Measurements from ENCODE around the gene P2RX6.
A peak's percentile ranks its signal among the peaks of the same experiment; 100 is the strongest.
"Not testable (repeated sequence)": the region's sequence is repeated elsewhere in the genome, so short reads cannot be mapped to it uniquely, and the experiment has no call there.

Gene P2RX6

GRCh38 chr22:20994128-20994901 lies 20.6 kb upstream of the P2RX6 start:
- DNase-seq (ENCODE audit: low read depth, low spot score) = no peak

DNA sequence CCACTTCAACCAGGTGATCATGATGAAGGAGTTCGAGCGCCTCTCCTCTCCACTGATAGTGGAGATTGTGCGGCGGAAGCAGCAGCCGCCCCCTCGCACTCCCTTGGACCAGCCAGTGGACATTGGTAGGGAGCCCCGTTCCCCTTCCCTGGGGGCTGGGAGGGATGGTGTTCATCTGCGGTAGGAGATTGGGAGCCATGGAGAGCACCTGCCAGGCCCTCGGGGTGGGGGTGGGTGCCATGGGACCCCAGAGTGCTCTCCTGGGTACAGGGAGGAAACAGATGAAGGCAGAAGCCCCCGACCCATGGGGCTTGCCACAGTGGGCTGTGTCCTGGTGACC lies 20.1 kb upstream of the P2RX6 start:
- no peak for DNase-seq (ENCODE audit: low read depth, low spot score)

DNA sequence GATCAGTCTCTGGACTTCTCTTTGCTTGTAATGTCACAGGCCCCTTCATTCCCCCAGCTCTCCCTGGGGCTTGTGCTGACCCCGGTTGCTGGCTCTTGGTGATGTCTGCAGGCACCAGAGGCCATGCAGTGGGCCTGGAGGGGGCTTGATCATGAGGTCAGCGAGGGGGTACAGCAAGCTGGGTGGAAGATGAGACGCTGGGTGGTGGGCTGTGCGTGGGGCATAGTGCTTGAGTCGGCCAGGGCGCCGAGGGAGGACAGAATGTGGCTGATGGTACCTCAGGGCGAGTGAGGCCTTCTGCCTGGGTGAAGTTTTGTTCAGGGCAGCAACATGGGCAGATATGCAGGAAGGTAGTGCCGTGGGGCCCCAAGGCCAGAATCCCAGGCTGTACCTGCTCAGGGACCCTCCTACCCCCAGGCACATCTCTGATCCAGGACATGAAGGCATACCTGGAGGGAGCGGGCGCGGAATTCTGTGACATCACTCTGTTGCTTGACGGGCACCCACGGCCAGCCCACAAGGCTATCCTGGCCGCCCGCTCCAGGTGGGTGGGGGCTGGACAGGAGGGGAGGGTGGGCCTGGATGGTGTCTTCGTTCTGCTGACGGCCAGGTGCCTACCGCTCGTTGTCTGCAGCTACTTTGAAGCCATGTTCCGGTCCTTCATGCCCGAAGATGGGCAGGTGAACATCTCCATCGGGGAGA lies 19.5 kb upstream of the P2RX6 start:
- no peak for DNase-seq (ENCODE audit: low read depth, low spot score)

DNA sequence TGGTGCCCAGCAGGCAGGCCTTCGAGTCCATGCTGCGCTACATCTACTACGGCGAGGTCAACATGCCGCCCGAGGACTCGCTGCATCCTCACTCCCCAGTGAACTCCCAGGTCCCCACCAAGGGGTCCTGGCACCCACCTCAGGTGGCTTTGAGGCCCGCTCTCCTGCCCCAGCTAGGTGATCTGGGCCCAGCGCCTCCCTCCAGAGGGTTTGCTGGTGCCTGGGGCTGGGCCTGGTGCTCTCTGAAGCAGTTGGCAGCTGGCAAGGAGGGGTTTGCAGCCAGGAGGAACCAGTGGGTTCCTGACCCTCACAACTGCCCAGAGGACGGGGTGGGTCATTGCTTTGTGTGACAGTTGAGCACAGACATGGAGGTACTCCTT lies 18.9 kb upstream of the P2RX6 start:
- no peak for DNase-seq (ENCODE audit: low read depth, low spot score)

- DNase-seq (ENCODE audit: low read depth, low spot score) = no peak
Observed at GRCh38 chr22:20996598-20997535, 18.1 kb upstream of the P2RX6 start.

GRCh38 chr22:20997536-20998257 lies 17.3 kb upstream of the P2RX6 start:
- DNase-seq (ENCODE audit: low read depth, low spot score) = no peak

- no peak for DNase-seq (ENCODE audit: low read depth, low spot score)
Observed at GRCh38 chr22:20998411-20999336, 16.3 kb upstream of the P2RX6 start.

GRCh38 chr22:20999350-21000206 lies 15.4 kb upstream of the P2RX6 start:
- DNase-seq (ENCODE audit: low read depth, low spot score) = no peak

GRCh38 chr22:21000207-21000986 lies 14.6 kb upstream of the P2RX6 start:
- DNase-seq (ENCODE audit: low read depth, low spot score) = no peak

GRCh38 chr22:21000987-21001600 lies 13.9 kb upstream of the P2RX6 start:
- DNase-seq (ENCODE audit: low read depth, low spot score) = no peak

DNA sequence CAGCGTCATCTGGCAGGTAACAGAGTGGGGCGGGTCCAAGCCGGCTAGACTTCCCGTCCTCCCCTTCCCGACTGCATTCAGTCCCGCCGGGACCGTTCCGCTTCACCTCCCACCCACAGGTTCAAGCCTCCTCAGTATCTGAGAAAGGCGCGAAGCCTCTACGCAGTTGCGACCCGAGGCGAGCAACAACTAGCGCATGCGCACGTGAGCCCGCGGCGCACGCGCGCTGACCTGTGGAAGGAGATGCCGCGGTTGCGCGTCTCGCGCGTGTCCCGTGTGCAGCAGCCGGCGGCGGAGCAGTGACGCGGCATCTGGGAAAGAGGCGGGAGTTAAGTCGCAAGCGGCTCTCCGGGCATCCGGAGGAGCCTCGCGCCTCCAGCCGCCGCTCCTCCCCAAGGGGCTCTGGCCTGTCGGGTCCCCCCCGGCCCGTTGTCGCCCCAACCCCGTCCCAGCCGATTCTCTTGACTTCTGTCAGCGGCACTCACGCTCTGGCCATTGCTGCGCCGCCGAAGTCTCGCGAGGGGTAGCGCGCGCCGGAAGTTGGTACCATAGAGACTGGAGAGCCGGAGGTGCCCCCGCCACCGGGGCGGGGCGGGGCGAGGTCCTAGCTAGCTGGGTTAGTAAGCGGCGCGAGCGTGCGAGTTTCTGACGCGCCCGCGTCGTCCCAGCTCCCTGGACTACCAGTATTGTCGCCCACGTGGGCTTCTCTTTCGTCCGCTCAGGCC lies 13.2 kb upstream of the P2RX6 start, which contains the start of gene THAP7:
THAP7 (minus strand) TSS at position 518 of the 725 bp plus-strand sequence; CDS start at position 311, 207 bp downstream.
- DNase-seq (ENCODE audit: low read depth, low spot score) = peak; percentile 92

DNA sequence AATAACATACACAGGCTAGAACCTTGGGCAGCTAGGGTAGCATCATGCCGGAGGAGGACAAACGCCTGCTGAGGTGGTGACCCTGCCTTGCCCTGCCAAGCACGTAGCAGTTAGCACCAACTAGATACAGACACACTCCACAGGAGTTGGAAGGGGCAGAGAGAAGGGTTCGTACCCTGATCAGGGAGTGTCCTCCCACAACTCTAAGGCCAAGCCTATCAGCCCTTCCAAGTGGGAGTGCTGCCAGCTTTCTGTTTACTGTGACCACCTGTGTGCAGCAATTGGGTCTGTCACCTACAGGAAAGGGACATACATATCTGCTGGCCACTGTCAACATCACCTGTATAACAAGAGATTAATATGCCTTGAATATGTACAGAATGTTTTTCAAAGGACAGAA lies 11.2 kb upstream of the P2RX6 start:
- no peak for DNase-seq (ENCODE audit: low read depth, low spot score)

- DNase-seq (ENCODE audit: low read depth, low spot score) = not testable (repeated sequence)
Observed at GRCh38 chr22:21009208-21009607, 5.8 kb upstream of the P2RX6 start.

DNA sequence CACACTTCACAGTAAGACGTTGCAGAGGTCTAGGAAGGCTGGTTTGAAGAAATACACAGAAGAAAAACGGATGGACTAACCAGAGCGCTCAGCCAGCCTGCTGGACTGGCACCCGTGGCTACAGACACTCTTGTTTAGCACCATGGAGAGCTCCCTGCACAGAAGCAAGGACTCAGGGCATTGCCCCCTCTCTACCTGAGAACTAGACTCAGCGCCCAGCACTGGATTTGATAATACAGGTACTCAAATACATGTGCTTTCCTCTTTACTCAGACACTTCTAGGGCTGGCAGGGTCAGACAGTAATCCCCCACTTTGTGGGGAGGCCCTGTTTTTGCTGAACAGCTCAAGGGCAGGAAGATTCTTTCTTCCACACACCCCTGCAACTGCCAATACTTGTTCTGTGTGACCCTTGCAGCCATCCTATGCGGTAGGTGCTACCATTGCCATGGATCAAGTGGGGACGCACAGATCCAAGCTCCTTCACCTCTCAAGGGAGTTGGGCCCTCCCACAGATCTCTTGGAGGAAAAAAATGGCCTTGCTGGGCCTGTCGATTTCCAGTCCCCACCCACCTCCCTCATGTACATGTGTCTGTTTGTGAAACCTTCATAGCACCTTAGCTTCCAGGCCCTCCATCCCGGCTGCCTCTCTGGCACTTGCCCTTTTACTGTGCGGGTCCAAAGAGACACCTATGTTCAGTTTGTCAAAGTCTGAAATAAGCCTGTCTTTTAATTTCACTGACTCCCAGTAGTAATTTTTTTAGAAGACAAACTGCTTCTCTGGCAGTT lies 5.1 kb upstream of the P2RX6 start:
- no peak for DNase-seq (ENCODE audit: low read depth, low spot score)

GRCh38 chr22:21010426-21011113 lies 4.4 kb upstream of the P2RX6 start:
- no peak for DNase-seq (ENCODE audit: low read depth, low spot score)
